IMR-90 (cell line): ENCODE measurements around the gene SLC25A33.

Experiments
- CEBPB ChIP-seq: IDR thresholded peaks from 2 replicates; pipeline ENCODE4 v1.6.1; 2012; ENCODE audit warnings: low read depth, low read length, improper control_type of control experiment
- CHD1 ChIP-seq: IDR thresholded peaks from 2 replicates; pipeline ENCODE4 v1.6.1; 2012; ENCODE audit warnings: low read depth, low read length, improper control_type of control experiment
- CTCF ChIP-seq: conservative IDR thresholded peaks from 2 replicates; pipeline ENCODE4 v1.5.1; 2012; ENCODE audit warnings: mild to moderate bottlenecking, low read depth, low read length, improper control_type of control experiment
- ELK1 ChIP-seq: fragments of 150-350 bp; IDR thresholded peaks from 2 replicates; pipeline ENCODE4 v1.6.1; 2016; ENCODE audit warnings: low read depth, mild to moderate bottlenecking, low read length, moderate library complexity, borderline replicate concordance
- FOS ChIP-seq: fragments of 150-350 bp; IDR thresholded peaks from 2 replicates; pipeline ENCODE4 v1.6.1; 2016; ENCODE audit warnings: low read depth, low read length
- MXI1 ChIP-seq: IDR thresholded peaks from 2 replicates; pipeline ENCODE4 v1.6.1; 2012; ENCODE audit warnings: low read depth, mild to moderate bottlenecking, low read length, moderate library complexity, borderline replicate concordance
- POLR2A ChIP-seq: IDR thresholded peaks from 2 replicates; pipeline ENCODE4 v1.6.1; 2012; ENCODE audit warnings: mild to moderate bottlenecking, low read depth, low read length
- RAD21 ChIP-seq: IDR thresholded peaks from 2 replicates; pipeline ENCODE4 v1.6.1; 2012; ENCODE audit warnings: low read length, improper control_type of control experiment
- SMC3 ChIP-seq: fragments of 150-350 bp; IDR thresholded peaks from 2 replicates; pipeline ENCODE4 v1.6.1; 2016; ENCODE audit warnings: low read depth, mild to moderate bottlenecking, antibody characterized with exemption, low read length, moderate library complexity

- no peak for TF ChIP-seq POLR2A
- TF ChIP-seq CTCF, result no peak
- TF ChIP-seq MXI1, result no peak
- no peak for TF ChIP-seq SMC3
- TF ChIP-seq CHD1, result no peak
- TF ChIP-seq ELK1, result no peak
- no peak for TF ChIP-seq CEBPB
- TF ChIP-seq FOS, result no peak
- TF ChIP-seq RAD21, result no peak
Measured at GRCh38 chr1:9590945-9591668, 51.8 kb downstream of the SLC25A33 start.
